Activated naive CD8-positive, alpha-beta T cell treated with anti-CD3 and anti-CD28 coated beads, Interleukin-2, amount 10 ng/mL, durations not matched to agents 7 days and 5 days (primary cell): ENCODE data around the gene CSRP1. TPM values are rescaled to one million over a fixed set of nuclear protein-coding genes. Genes with fewer than 3 reads are reported as not detected.
"Not testable (repeated sequence)": the region's sequence is repeated elsewhere in the genome, so short reads cannot be mapped to it uniquely, and the experiment has no call there.

Experiments used
- ATAC-seq: fragments of 150-1000 bp; cut with Tn5 transposase; one replicate; pipeline ENCODE4 v1.10.0; 2021; ENCODE audit warnings: low read depth, moderate library complexity
- POLR2A ChIA-PET: fragments of 350-600 bp; sonication (Branson Sonifier 250); formaldehyde crosslinking; loops from one replicate; lab custom pipeline; 2021; ENCODE audit warnings: antibody characterized with exemption; lab: Charles Lee
- DNase-seq: peaks from one replicate; pipeline ENCODE4 v3.0.0; 2021
- H3K27ac Mint-ChIP-seq: one replicate; pipeline ENCODE4 v1.8.0; 2022; ENCODE audit warnings: mild to moderate bottlenecking, mixed read lengths
- H3K27me3 Mint-ChIP-seq: one replicate; pipeline ENCODE4 v1.8.0; 2022; ENCODE audit warnings: mild to moderate bottlenecking, moderate library complexity, mixed read lengths
- H3K36me3 Mint-ChIP-seq: one replicate; pipeline ENCODE4 v1.8.0; 2021; ENCODE audit warnings: mild to moderate bottlenecking, mixed read lengths
- H3K4me1 Mint-ChIP-seq: one replicate; pipeline ENCODE4 v1.8.0; 2021; ENCODE audit warnings: mixed read lengths
- H3K4me3 Mint-ChIP-seq: one replicate; pipeline ENCODE4 v1.8.0; 2022; ENCODE audit warnings: mild to moderate bottlenecking, moderate library complexity, mixed read lengths
- H3K9me3 Mint-ChIP-seq: one replicate; pipeline ENCODE4 v1.8.0; 2021; ENCODE audit warnings: mixed read lengths
- total RNA-seq, 2 experiments: library from RNA; stranded (reverse); gene quantifications; one replicate each; pipeline ENCODE4 v1.2.3, GENCODE V29; 2021

The CSRP1 gene
- total RNA-seq, 2 experiments from 2014 or later = 61.2 to 66.0 TPM

DNA sequence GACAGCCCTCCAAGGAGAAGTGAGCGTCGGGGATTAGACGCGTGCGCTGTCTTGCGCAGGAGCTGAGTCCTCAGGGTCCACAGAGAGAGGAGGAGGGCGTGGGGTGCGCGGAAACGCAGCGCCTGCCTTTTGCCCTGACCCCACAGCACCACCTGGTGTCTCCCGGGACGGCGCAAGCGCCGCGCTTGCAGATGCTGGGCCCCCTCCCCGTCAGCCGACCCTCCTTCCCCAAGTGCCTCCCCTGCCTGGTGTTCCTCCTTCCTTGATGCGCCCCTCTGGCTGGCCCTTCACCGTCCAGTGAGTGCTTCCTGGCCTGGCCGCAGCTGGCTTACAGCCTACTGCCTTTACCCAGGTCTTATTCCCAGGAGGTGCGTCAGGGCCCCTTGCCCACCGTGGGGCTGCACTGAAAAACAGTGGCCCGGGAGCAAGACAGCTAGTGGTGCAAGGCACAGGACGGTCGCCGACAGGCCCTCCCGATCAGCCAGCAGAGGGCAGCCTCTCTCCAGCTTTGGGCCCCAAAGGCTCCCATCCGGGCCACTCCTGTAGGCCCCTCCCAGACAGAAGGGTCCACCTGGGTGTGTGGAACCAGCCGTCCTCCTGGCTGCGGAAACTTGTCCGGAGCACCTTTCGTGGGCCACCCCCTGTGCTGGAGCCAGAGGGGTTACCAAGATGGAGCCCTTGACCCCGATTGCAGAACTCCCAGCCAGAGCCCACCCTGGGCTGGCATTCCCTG is 25.0 kb downstream of the CSRP1 start:
- no peak overlapping the region for H3K27ac Mint-ChIP-seq
- H3K9me3 Mint-ChIP-seq = no peaks in the 10 kb centered on the region
- H3K36me3 Mint-ChIP-seq = peaks cover 4% of the 10 kb centered on the region
- peak overlapping the region; percentile 65 for H3K4me3 Mint-ChIP-seq
- peaks cover 15% of the 10 kb centered on the region for H3K27me3 Mint-ChIP-seq
- H3K4me1 Mint-ChIP-seq = peaks cover 21% of the 10 kb centered on the region
- POLR2A ChIA-PET = interaction anchor here (0.7 to 3.5 kb wide), 7 partner anchors 13 to 34 kb away, joined by 3 to 18 read pairs (median 4); partner anchors contain the start of genes CSRP1 and PHLDA3
- ATAC-seq (peak; percentile 82), DNase-seq (peak; percentile 85)

GRCh38 chr1:201481004-201481380 is 25.9 kb downstream of the CSRP1 start:
- Mint-ChIP-seq H3K27me3 (peaks cover 24% of the 10 kb centered on the region), H3K4me3 (peak overlapping the region; percentile 65), H3K4me1 (peaks cover 22% of the 10 kb centered on the region), H3K9me3 (no peaks in the 10 kb centered on the region), H3K36me3 (peaks cover 4% of the 10 kb centered on the region), H3K27ac (no peak overlapping the region)
- no peak for ATAC-seq
- POLR2A ChIA-PET = interaction anchor here (0.7 to 3.5 kb wide), 7 partner anchors 12 to 33 kb away, joined by 3 to 18 read pairs (median 7); partner anchors contain the start of genes CSRP1 and PHLDA3
- no peak for DNase-seq

GRCh38 chr1:201480231-201481003 is 26.5 kb downstream of the CSRP1 start:
- Mint-ChIP-seq H3K4me1 (peaks cover 27% of the 10 kb centered on the region), H3K27ac (peak overlapping the region; percentile 43), H3K4me3 (peak overlapping the region; percentile 65), H3K27me3 (peaks cover 24% of the 10 kb centered on the region), H3K36me3 (peaks cover 4% of the 10 kb centered on the region), H3K9me3 (no peaks in the 10 kb centered on the region)
- ATAC-seq (peak; percentile 62), DNase-seq (peak; percentile 82)
- POLR2A ChIA-PET = interaction anchor here (0.9 to 3.5 kb wide), 4 partner anchors 11 to 32 kb away, joined by 3 to 17 read pairs (median 8); partner anchors contain the start of genes CSRP1 and PHLDA3

DNA sequence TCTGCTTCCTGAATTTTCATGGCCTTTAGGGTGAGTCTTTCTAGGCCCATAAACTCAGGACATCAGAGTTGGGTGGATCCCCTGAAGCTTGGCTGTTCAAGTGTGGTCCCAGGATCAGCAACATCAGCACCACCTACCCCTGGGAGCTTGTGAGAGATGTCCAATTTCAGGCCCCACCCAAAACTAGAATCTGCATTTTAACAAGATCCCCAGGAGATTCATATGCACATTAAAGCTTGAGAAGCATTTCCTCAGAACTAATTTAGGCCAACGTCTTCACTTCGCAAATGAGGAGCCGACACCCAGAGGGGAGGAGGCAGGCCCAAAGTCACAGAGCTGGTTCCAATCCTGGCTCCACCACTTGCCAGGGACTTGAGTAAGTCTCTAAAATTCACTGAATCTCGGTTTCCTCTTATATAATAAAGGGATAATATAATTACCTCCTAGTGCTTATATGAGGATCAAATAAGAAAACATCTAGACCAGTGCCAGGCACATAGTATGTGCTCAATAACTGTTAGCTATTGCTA is 27.7 kb downstream of the CSRP1 start:
- H3K4me3 Mint-ChIP-seq = no peak overlapping the region
- peaks cover 27% of the 10 kb centered on the region for H3K4me1 Mint-ChIP-seq
- ATAC-seq (no peak), DNase-seq (no peak)
- H3K9me3 Mint-ChIP-seq = no peaks in the 10 kb centered on the region
- no peak overlapping the region for H3K27ac Mint-ChIP-seq
- peaks cover 24% of the 10 kb centered on the region for H3K27me3 Mint-ChIP-seq
- H3K36me3 Mint-ChIP-seq = peaks cover 2% of the 10 kb centered on the region
- POLR2A ChIA-PET = interaction anchor here (1.7 kb wide), 1 partner anchor 10 kb away, joined by 11 read pairs; the partner anchor contains the start of gene PHLDA3

DNA sequence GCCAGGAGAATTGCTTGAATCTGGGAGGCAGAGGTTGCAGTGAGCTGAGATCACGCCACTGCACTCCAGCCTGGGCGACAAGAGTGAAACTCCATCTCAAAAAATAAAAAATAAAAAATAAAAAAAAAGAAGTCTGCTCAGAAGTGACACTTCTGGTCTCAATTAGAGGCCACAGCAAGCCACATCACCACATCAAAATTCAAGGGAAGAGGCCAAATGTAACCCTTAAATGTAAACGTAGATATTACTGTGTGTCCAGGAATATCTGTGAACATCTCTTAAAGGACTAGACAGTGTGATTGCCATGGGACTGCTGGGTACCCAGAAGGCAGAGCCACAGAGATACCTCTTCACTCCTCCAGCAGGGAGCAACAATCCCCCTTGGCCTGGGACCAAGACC is 28.3 kb downstream of the CSRP1 start:
- peaks cover 27% of the 10 kb centered on the region for H3K4me1 Mint-ChIP-seq
- POLR2A ChIA-PET, H3K27ac Mint-ChIP-seq, H3K36me3 Mint-ChIP-seq, ATAC-seq, H3K9me3 Mint-ChIP-seq, DNase-seq, H3K4me3 Mint-ChIP-seq: not testable (repeated sequence)
- H3K27me3 Mint-ChIP-seq = peaks cover 30% of the 10 kb centered on the region

DNA sequence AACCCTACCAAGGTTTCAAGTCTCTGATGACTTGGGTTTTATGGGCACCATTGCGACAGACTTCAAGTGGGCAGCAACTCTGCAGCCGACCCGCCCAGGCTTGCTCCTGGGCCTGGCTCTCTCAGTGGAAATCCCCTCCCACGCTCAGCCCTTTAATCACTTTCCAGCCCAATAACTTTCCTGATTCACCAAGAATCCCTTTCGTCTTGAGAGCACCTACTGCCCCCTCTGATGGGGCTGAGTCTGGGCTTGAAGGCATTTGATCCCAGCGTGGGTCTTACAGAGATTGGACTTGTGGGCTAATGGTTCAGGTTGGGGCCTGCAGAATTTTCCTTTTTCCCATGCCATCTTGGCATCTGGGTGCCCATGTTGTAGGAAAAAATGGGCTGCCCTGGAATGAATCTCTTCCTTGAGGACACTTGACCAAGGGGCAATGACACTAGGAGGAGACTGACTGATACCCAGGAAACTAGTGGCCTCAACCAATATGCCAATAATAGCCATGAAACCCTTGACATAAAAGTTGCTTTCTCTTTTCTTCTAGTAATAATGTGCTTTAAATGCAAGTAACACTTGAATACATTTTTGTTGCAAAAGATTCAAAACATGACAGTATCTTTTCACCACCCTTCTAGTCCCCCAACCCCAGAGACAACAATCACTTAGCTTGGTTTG is 30.1 kb downstream of the CSRP1 start:
- H3K27ac Mint-ChIP-seq = no peak overlapping the region
- DNase-seq = no peak
- H3K4me1 Mint-ChIP-seq = peaks cover 27% of the 10 kb centered on the region
- no peak overlapping the region for H3K4me3 Mint-ChIP-seq
- ATAC-seq = no peak
- H3K27me3 Mint-ChIP-seq = peaks cover 42% of the 10 kb centered on the region
- no peaks in the 10 kb centered on the region for H3K9me3 Mint-ChIP-seq
- H3K36me3 Mint-ChIP-seq = no peaks in the 10 kb centered on the region
- POLR2A ChIA-PET = no interaction called here

DNA sequence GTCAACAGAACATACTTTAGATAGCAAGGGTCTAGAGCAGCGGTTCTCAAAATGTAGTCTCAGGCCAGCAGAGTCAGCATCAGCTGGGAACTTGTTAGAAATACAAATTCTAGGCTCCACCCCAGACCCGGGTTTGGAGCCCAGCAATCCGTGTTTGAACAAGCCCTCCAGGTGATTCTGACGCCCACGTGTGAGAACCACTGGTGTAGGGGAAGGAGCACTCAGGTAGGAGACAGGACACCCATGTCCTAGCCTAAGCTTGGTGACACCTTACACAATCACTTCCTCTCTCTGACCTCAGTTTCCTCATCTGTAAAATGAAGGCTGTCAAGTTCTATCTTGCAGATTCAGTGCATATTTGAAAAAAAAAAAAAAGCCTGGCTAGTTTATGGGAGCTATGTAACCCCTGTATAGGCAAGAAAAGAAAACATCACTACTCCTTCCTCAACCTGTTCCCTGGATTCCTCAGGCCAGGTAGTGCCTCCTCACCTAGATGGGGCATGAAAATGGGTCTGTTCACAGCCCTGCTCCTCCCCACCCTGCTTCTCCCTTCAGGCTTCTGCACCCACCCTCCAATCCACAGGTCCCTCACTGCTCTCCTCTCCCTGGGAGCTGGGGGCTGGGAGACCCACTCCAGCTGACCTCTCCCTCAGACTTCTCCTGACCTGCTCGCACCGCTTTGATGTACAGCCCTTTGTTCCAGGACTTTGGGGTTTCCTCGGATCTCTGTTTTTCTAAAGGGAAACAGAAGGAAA is 30.8 kb downstream of the CSRP1 start:
- POLR2A ChIA-PET = no interaction called here
- Mint-ChIP-seq H3K9me3 (no peaks in the 10 kb centered on the region), H3K4me3 (no peak overlapping the region), H3K36me3 (no peaks in the 10 kb centered on the region), H3K4me1 (peaks cover 24% of the 10 kb centered on the region), H3K27ac (no peak overlapping the region), H3K27me3 (peaks cover 45% of the 10 kb centered on the region)
- ATAC-seq (no peak), DNase-seq (no peak)

DNA sequence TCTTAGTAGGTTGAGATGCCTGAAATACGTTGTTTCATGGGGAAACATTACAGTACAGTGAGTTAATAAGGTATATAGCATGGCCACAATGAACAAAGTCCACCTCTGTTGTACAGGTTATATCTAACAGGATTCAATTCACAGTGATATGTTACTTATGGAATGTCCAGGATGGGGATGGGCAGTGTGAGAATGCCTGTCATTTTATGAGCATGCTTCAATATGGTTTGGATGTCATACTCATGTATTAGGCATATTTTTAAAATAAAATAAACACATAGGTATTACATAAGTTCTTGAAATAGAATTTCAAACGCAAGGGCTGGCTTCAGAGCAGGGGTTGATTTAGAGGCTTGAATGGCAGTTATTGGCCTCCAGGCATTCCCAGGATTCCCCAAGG is 31.8 kb downstream of the CSRP1 start:
- H3K4me3 Mint-ChIP-seq = no peak overlapping the region
- no peaks in the 10 kb centered on the region for H3K9me3 Mint-ChIP-seq
- ATAC-seq (no peak), DNase-seq (no peak)
- peaks cover 20% of the 10 kb centered on the region for H3K4me1 Mint-ChIP-seq
- H3K27ac Mint-ChIP-seq = no peak overlapping the region
- no peaks in the 10 kb centered on the region for H3K36me3 Mint-ChIP-seq
- POLR2A ChIA-PET = no interaction called here
- peaks cover 52% of the 10 kb centered on the region for H3K27me3 Mint-ChIP-seq

- POLR2A ChIA-PET = no interaction called here
- Mint-ChIP-seq H3K36me3 (no peaks in the 10 kb centered on the region), H3K4me1 (peaks cover 23% of the 10 kb centered on the region), H3K9me3 (no peaks in the 10 kb centered on the region), H3K4me3 (no peak overlapping the region), H3K27ac (no peak overlapping the region), H3K27me3 (peaks cover 62% of the 10 kb centered on the region)
- DNase-seq = no peak
- no peak for ATAC-seq
Observed at GRCh38 chr1:201473296-201473695, 33.6 kb downstream of the CSRP1 start.

DNA sequence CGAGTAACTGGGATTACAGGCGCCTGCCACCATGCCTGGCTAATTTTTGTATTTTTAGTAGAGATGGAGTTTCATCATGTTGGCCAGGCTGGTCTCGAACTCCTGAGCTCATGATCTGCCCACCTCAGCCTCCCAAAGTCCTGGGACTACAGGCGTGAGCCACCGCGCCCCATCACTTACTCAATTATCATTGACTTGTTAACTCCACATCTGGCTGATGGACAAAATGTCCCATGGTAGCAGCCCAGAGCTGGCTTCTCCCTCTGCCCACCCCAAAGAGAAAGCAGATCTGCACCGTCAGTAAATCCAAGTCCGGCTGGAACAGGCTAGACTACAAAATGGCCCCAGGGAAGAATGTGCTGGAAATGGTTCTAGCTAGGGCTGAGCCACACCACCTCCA is 34.6 kb downstream of the CSRP1 start:
- ATAC-seq, H3K4me3 Mint-ChIP-seq, H3K9me3 Mint-ChIP-seq, H3K27ac Mint-ChIP-seq, POLR2A ChIA-PET, DNase-seq, H3K36me3 Mint-ChIP-seq: not testable (repeated sequence)
- Mint-ChIP-seq H3K27me3 (peaks cover 59% of the 10 kb centered on the region), H3K4me1 (peaks cover 27% of the 10 kb centered on the region)

DNA sequence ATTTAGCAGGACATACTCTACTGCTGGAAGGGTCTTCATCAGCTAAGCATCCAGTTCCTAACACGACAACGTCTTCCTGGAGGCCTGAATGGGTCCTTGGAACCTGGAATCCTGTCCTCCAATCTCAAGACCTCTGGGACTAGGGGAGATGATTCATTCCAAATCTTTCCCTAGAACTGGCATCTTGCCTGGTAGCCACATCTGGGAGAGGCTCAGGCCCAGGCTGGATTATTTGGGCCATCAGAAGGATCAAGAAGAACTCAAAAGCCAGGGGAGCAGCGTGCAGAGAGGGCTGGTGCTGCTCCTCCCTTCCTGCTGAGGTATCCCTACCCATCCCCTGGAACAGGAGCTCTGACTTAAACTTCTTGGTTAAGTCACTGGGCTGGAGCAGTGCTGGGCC is 35.2 kb downstream of the CSRP1 start:
- peaks cover 53% of the 10 kb centered on the region for H3K27me3 Mint-ChIP-seq

DNA sequence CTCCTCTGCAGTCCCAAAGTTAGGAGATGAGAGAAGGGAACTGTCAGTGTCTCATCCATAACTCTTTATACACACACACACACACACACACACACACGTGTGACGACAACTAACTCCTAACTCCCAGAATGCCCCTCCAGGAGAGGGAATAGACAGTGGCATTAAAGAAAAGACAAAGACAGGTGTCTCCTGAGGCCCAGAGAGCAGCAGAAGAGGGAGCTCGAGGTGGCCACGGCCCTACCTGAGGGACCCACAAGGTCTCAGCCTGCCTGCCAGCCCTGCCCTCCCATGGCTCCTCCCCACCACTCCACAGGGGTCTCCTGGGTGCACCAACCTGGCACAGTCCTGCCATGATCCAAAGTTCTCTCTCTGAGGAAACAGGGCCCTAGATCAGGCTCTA is 36.3 kb downstream of the CSRP1 start:
- Mint-ChIP-seq H3K27me3 (peaks cover 47% of the 10 kb centered on the region), H3K36me3 (peaks cover 5% of the 10 kb centered on the region), H3K9me3 (no peaks in the 10 kb centered on the region), H3K4me1 (peaks cover 17% of the 10 kb centered on the region), H3K4me3 (no peak overlapping the region), H3K27ac (no peak overlapping the region)
- POLR2A ChIA-PET = no interaction called here
- DNase-seq (no peak), ATAC-seq (no peak)

More for the DNA sequence above, 35.2 kb downstream of the CSRP1 start:
- no peaks in the 10 kb centered on the region for H3K9me3 Mint-ChIP-seq
- H3K4me3 Mint-ChIP-seq = no peak overlapping the region
- ATAC-seq = no peak
- POLR2A ChIA-PET = no interaction called here
- H3K4me1 Mint-ChIP-seq = peaks cover 26% of the 10 kb centered on the region
- DNase-seq = no peak
- no peak overlapping the region for H3K27ac Mint-ChIP-seq
- peaks cover 5% of the 10 kb centered on the region for H3K36me3 Mint-ChIP-seq
